GM12878 (cell line): ENCODE data around the gene UNKL. TPM values are rescaled to one million over a fixed set of nuclear protein-coding genes. Genes with fewer than 3 reads are reported as not detected.

Source experiments
- ATAC-seq: fragments of 200-7000 bp; cut with Tn5 transposase; 3 replicates; pipeline ENCODE4 v1.9.1; 2020; ENCODE audit warnings: mild to moderate bottlenecking, moderate library complexity
- BruUV-seq: library from RNA; stranded (reverse); fragments of 400-500 nt; replicated peaks from 2 replicates; lab custom pipeline; 2021; lab: Mats Ljungman, UMichigan
- CTCF ChIA-PET: fragments of 300-600 bp; sonication (Branson Sonifier 250); formaldehyde crosslinking; extraction: SDS; loops from one replicate; lab custom pipeline; 2021; ENCODE audit warnings: inconsistent platforms; lab: Yijun Ruan, JAX
- POLR2A ChIA-PET: fragments of 350-600 bp; formaldehyde crosslinking; extraction: SDS; loops from one replicate; lab custom pipeline; 2021; ENCODE audit warnings: inconsistent platforms; lab: Charles Lee
- RAD21 ChIA-PET: fragments of 300-600 bp; sonication (Branson Sonifier 250); formaldehyde crosslinking; loops from one replicate; lab custom pipeline; 2023; ENCODE audit warnings: antibody characterized with exemption; ENCODE audit not compliant: unreplicated experiment; lab: Charles Lee
- SMC1A ChIA-PET: fragments of 300-600 bp; sonication (Branson Sonifier 250); formaldehyde crosslinking; loops from one replicate; lab custom pipeline; 2023; ENCODE audit not compliant: unreplicated experiment, uncharacterized antibody; lab: Charles Lee
- DNase-seq: peaks from one replicate; pipeline ENCODE4 v3.0.0-alpha.2; 2011; ENCODE audit warnings: low read depth, low spot score
- FAIRE-seq: peaks from 3 replicates; lab custom pipeline; 2011; peaks lifted over from hg19 to GRCh38; lab: Jason Lieb, UNC
- H2AFZ ChIP-seq: 2 replicates; pipeline ENCODE4 v1.6.0; 2011; ENCODE audit warnings: low read depth, low read length, control low read depth; ENCODE audit not compliant: control insufficient read depth
- H3K27ac ChIP-seq: 2 replicates; pipeline ENCODE4 v1.5.1; 2011; ENCODE audit warnings: control low read depth; ENCODE audit not compliant: control insufficient read depth, insufficient read depth
- H3K27me3 ChIP-seq, 2 experiments: replicated peaks in 1 of 2; 2 replicates each; pipeline versions ENCODE4 v1.6.0 to v1.6.1; 2011; ENCODE audit warnings: low read length in 1 of 2; ENCODE audit not compliant: control insufficient read depth in 2 of 2, insufficient read depth in 2 of 2
- H3K36me3 ChIP-seq, 2 experiments: 2 replicates each; pipeline ENCODE4 v1.5.1; 2011; ENCODE audit warnings: low read length in 1 of 2; ENCODE audit not compliant: control insufficient read depth in 2 of 2, insufficient read depth in 2 of 2
- H3K4me1 ChIP-seq: 2 replicates; pipeline ENCODE4 v1.6.1; 2011; ENCODE audit warnings: mild to moderate bottlenecking, low read length, moderate library complexity, mixed read lengths; ENCODE audit not compliant: control insufficient read depth, insufficient read depth
- H3K4me2 ChIP-seq: 2 replicates; pipeline ENCODE4 v1.6.0; 2011; ENCODE audit warnings: control low read depth; ENCODE audit not compliant: control insufficient read depth, insufficient read depth
- H3K4me3 ChIP-seq: fragments of 200-600 bp; sonication (generic); 2 replicates; pipeline ENCODE4 v1.5.1; 2016
- H3K79me2 ChIP-seq: 2 replicates; pipeline ENCODE4 v1.6.0; 2011; ENCODE audit warnings: low read length; ENCODE audit not compliant: control insufficient read depth, insufficient read depth
- H3K9ac ChIP-seq: 2 replicates; pipeline ENCODE4 v1.8.0; 2011; ENCODE audit warnings: low read length, control low read depth, mixed read lengths; ENCODE audit not compliant: control insufficient read depth, insufficient read depth
- H3K9me3 ChIP-seq: replicated peaks from 3 replicates; pipeline ENCODE4 v1.5.1; 2011; ENCODE audit warnings: mild to moderate bottlenecking, low read length; ENCODE audit not compliant: control insufficient read depth, insufficient read depth
- H4K20me1 ChIP-seq: 2 replicates; pipeline ENCODE4 v1.6.0; 2011; ENCODE audit not compliant: control insufficient read depth, insufficient read depth
- ASH2L ChIP-seq: fragments of 300-600, 200-600 bp; sonication (generic); IDR thresholded peaks from 2 replicates; pipeline ENCODE4 v1.6.1; 2017; ENCODE audit warnings: low read depth, mild to moderate bottlenecking, borderline replicate concordance
- ATF3 ChIP-seq: IDR thresholded peaks from 2 replicates; pipeline ENCODE4 v1.6.1; 2011; ENCODE audit warnings: low read depth, mild to moderate bottlenecking, low read length, moderate library complexity, borderline replicate concordance; ENCODE audit errors: extremely low read depth
- CEBPB ChIP-seq, 2 experiments: fragments of 150-350 bp in 1 of 2; IDR thresholded peaks; 2 replicates each; pipeline ENCODE4 v1.6.1; 2012 to 2014; ENCODE audit warnings: low read depth in 2 of 2, low read length in 2 of 2, borderline replicate concordance in 1 of 2, inconsistent platforms in 1 of 2
- EED ChIP-seq: sonication (generic); IDR thresholded peaks from 2 replicates; pipeline ENCODE4 v1.6.1; 2016; ENCODE audit warnings: antibody characterized with exemption, low read depth
- EGR1 ChIP-seq, 2 experiments: IDR thresholded peaks; 1 replicate in 1 of 2; 2 replicates in 1 of 2; pipeline ENCODE4 v1.6.1; 2011 to 2012; ENCODE audit warnings: low read depth in 2 of 2, low read length in 2 of 2, borderline replicate concordance in 1 of 2, mild to moderate bottlenecking in 1 of 2, moderate library complexity in 1 of 2
- HCFC1 ChIP-seq: fragments of 150-350 bp; IDR thresholded peaks from 2 replicates; pipeline ENCODE4 v1.6.1; 2014; ENCODE audit warnings: low read length
- KAT2A ChIP-seq: conservative IDR thresholded peaks from 2 replicates; pipeline ENCODE4 v1.6.1; 2011; ENCODE audit warnings: low read depth, low read length; ENCODE audit not compliant: control insufficient read depth
- MEF2A ChIP-seq: IDR thresholded peaks from 2 replicates; pipeline ENCODE4 v1.6.1; 2011; ENCODE audit warnings: low read depth, mild to moderate bottlenecking, low read length, moderate library complexity; ENCODE audit not compliant: insufficient read depth
- MXI1 ChIP-seq: fragments of 150-350 bp; IDR thresholded peaks from 2 replicates; pipeline ENCODE4 v1.6.1; 2011; ENCODE audit warnings: low read depth, mild to moderate bottlenecking, inconsistent platforms, low read length, improper control_type of control experiment
- MYB ChIP-seq: fragments of 150-350 bp; IDR thresholded peaks from 2 replicates; pipeline ENCODE4 v1.6.1; 2014; ENCODE audit warnings: mild to moderate bottlenecking, low read depth, low read length, borderline replicate concordance
- NFYA ChIP-seq: IDR thresholded peaks from 2 replicates; pipeline ENCODE4 v1.6.1; 2011; ENCODE audit warnings: low read depth, mild to moderate bottlenecking, low read length, improper control_type of control experiment, borderline replicate concordance
- PAX5 ChIP-seq: IDR thresholded peaks from 2 replicates; pipeline ENCODE4 v1.6.1; 2011; ENCODE audit warnings: low read depth, low read length, borderline replicate concordance
- POLR2A ChIP-seq: IDR thresholded peaks from 2 replicates; pipeline ENCODE4 v1.6.1; 2011; ENCODE audit warnings: low read depth, mild to moderate bottlenecking, low read length
- POLR2AphosphoS5 ChIP-seq: IDR thresholded peaks from 2 replicates; pipeline ENCODE4 v1.6.1; 2011; ENCODE audit warnings: mild to moderate bottlenecking, low read length, inconsistent platforms
- RBBP5 ChIP-seq: fragments of 200-600 bp; sonication (generic); conservative IDR thresholded peaks from 2 replicates; pipeline ENCODE4 v1.6.1; 2016
- SIX5 ChIP-seq: IDR thresholded peaks from 2 replicates; pipeline ENCODE4 v1.6.1; 2011; ENCODE audit warnings: mild to moderate bottlenecking, low read depth, low read length, moderate library complexity; ENCODE audit not compliant: severe bottlenecking
- SPI1 ChIP-seq: IDR thresholded peaks from 2 replicates; pipeline ENCODE4 v1.6.1; 2011; ENCODE audit warnings: low read depth, mild to moderate bottlenecking, low read length, moderate library complexity, borderline replicate concordance; ENCODE audit not compliant: insufficient read depth
- YBX1 ChIP-seq: fragments of 450-650 bp; IDR thresholded peaks from 2 replicates; pipeline ENCODE4 v1.6.1; 2016; ENCODE audit warnings: antibody characterized with exemption
- ZNF24 ChIP-seq: fragments of 450-650 bp; IDR thresholded peaks from 2 replicates; pipeline ENCODE4 v1.6.1; 2017; ENCODE audit warnings: antibody characterized with exemption, mild to moderate bottlenecking
- WGBS: methylation state at CpG from one replicate; pipeline ENCODE4 v1.1.6; 2016; ENCODE audit warnings: low lambda C conversion rate; ENCODE audit not compliant: insufficient replicate concordance, insufficient coverage; ENCODE audit errors: missing lambda C conversion rate; 5-methylcytosine and 5-hydroxymethylcytosine counted together
- in situ Hi-C: fragments of 300-500 bp; cut with MboI; formaldehyde crosslinking; loops from 9 replicates; pipeline ENCODE4 v1.14.3; 2018; ENCODE audit warnings: mixed read lengths
- intact Hi-C: fragments of 100-400 bp; cut with micrococcal nuclease; formaldehyde crosslinking; loops from one replicate; pipeline ENCODE4 v1.14.2; 2022; ENCODE audit not compliant: unreplicated experiment
- polyA plus RNA-seq, 11 experiments: library from polyadenylated mRNA; depleted of rRNA in 4 of 11; unstranded in 6 of 11; stranded (reverse) in 5 of 11; fragments of >200 nt; fragmentation: Nextera tagmentation in 4 of 11; fragmentation: Illumina TruSeq in 1 of 11; extraction: Ambion mirVana in 4 of 11; extraction: Trizol in 1 of 11; gene quantifications; 1 replicate in 1 of 11; 2 replicates in 10 of 11; pipeline versions ENCODE4 v1.2.1 to v1.2.3, GENCODE V29; 2011 to 2016; ENCODE audit warnings: inconsistent platforms in 2 of 11, missing spikeins in 2 of 11, low read depth in 1 of 11
- total RNA-seq, 4 experiments: library from RNA; depleted of rRNA in 3 of 4; stranded (reverse); fragments of >200 nt in 3 of 4; fragmentation: Illumina TruSeq in 1 of 4; extraction: Trizol in 1 of 4; gene quantifications; 2 replicates each; pipeline versions ENCODE4 v1.2.1 to v1.2.3, GENCODE V29; 2013 to 2021

UNKL gene
- total and polyA plus RNA-seq, 10 of the 15 experiments (the other 5 are each of a cell fraction or from before 2014, with no cell fraction given), result 0.40 to 21.6 (median 9.1) TPM

GRCh38 chr16:1341495-1342420 lies 72.7 kb downstream of the UNKL start:
- RAD21 ChIA-PET, result interaction anchor here (1.4 kb wide), 1 partner anchor 33 kb away, joined by 3 read pairs; no protein-coding TSS in a partner anchor
- Histone ChIP-seq H3K27ac (no peak overlapping the region), H3K4me1 (peaks cover 11% of the 10 kb centered on the region), H3K4me2 (peak overlapping the region; percentile 78; the same call in 1 of the 2 replicates), H3K36me3 (no peaks in the 10 kb centered on the region), H3K9ac (no peak overlapping the region)
- POLR2A ChIA-PET, result interaction anchor here (1.5 kb wide), 1 partner anchor 11 kb away, joined by 3 read pairs; no protein-coding TSS in a partner anchor
- DNase-seq, result no peak
- FAIRE-seq, result no peak
- BruUV-seq, result no TSS peak
- intact Hi-C loops, result no loop called here
- TF ChIP-seq SPI1 (no peak), MXI1 (no peak), POLR2AphosphoS5 (no peak), YBX1 (no peak), ZNF24 (no peak), CEBPB (IDR thresholded peaks at IDR 0.05; ENCODE audit: borderline replicate concordance in 1 of 2, low read depth in 2 of 2, low read length in 2 of 2) (no peak), EGR1 (IDR thresholded peaks at IDR 0.05; ENCODE audit: borderline replicate concordance in 1 of 2, low read depth in 2 of 2, low read length in 2 of 2) (no peak), KAT2A (no peak), MEF2A (no peak), PAX5 (no peak), MYB (no peak), POLR2A (no peak), ATF3 (no peak), RBBP5 (no peak), HCFC1 (no peak), NFYA (no peak), EED (no peak), SIX5 (no peak), ASH2L (no peak)
- TF ChIP-seq, all 136 proteins: peak for 0
- ChIA-PET CTCF (interaction anchor here (0.6 to 1.4 kb wide), 3 partner anchors 40 to 370 kb away, joined by 3 to 7 read pairs (median 3); no protein-coding TSS in a partner anchor), SMC1A (no interaction called here)
- H3K9me3 ChIP-seq, result no peaks in the 10 kb centered on the region
- H3K79me2 ChIP-seq, result no peaks in the 10 kb centered on the region
- no peak for ATAC-seq
- whole genome bisulfite sequencing, result 59% methylated on average over 36 of the region's 39 CpGs
- H3K27me3 ChIP-seq, result no peaks in the 10 kb centered on the region
- no peak overlapping the region for H3K4me3 ChIP-seq
- H4K20me1 ChIP-seq, result no peaks in the 10 kb centered on the region
- in situ Hi-C loops, result no loop called here
- no peak overlapping the region for H2AFZ ChIP-seq
